ENCODE measurements around the gene USP24.

The USP24 gene

DNA sequence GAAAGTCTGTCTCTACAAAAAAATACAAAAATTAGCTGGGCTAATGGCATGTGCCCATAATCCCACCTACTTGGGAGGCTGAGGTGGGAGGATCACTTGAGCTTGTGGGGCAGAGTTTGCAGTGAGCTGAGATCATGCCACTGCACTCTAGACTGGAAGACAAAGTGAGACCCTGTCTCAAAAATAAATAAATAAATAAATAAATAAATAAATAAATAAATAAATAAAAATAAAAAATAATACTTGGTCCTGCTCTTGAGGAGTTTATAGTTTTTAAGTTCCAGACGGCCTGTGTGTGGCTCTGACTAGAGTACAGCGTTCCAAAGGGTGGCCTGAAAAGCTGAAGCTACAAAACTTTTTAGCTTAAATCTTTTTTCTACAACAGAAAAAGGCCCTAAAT is 140.7 kb downstream of the USP24 start:
- in situ Hi-C loops (cut with MboI; ENCODE audit: low sequenced_read_pairs): no loop called here

DNA sequence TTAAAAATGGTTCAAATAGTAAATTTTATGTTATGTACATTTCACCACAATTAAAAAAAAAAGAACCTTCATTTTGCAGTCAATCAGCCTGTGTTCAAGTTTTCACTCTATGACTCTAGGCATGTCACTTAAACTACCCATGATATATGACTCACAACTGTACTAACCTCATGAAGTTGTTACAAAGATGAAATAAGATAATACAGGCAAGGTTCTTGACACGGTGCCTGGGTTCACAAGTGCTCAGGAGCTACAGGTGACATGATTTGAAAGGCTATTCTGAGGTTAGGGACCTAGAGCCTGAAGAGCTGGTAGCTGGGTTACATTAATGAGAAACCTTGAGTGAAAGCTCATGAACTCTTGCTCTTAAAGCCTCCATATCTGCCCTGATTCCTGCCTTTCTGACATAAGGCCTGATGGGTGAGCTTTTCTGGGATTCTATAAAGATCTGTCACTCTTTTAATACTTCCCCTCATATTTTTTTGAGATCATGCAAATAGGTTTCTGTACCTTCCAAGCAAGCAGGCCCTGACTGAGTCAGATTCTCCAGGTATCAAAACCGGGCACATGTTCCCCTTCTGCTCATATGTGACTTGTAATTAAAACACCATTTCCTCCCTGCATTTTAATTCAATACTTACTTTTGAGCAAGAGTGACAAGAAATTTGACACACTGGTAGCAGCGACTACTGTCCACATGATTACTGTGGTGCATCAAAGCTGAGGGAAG is 141.8 kb downstream of the USP24 start:
- in situ Hi-C loops (cut with MboI; ENCODE audit: low sequenced_read_pairs): no loop called here

DNA sequence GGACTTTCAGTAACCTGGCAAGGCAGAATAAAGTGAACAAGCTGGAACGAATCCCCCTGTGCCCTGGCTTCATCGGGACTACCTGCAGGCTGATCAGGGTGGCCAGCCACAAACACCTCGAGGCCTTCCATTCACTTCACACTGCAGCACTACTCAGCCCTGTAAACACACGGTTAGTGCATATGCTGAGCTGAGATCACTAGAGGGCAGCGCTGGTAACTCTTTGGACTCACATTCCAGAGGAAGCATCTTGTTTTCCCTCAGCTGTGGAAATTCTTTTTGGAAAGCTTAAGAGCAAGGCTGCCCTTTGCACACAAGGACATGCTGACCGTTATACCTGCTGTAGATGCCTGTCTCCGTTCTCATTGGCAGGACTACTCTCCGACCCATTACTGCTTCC is 143.7 kb downstream of the USP24 start:
- in situ Hi-C loops (cut with MboI; ENCODE audit: low sequenced_read_pairs): no loop called here

DNA sequence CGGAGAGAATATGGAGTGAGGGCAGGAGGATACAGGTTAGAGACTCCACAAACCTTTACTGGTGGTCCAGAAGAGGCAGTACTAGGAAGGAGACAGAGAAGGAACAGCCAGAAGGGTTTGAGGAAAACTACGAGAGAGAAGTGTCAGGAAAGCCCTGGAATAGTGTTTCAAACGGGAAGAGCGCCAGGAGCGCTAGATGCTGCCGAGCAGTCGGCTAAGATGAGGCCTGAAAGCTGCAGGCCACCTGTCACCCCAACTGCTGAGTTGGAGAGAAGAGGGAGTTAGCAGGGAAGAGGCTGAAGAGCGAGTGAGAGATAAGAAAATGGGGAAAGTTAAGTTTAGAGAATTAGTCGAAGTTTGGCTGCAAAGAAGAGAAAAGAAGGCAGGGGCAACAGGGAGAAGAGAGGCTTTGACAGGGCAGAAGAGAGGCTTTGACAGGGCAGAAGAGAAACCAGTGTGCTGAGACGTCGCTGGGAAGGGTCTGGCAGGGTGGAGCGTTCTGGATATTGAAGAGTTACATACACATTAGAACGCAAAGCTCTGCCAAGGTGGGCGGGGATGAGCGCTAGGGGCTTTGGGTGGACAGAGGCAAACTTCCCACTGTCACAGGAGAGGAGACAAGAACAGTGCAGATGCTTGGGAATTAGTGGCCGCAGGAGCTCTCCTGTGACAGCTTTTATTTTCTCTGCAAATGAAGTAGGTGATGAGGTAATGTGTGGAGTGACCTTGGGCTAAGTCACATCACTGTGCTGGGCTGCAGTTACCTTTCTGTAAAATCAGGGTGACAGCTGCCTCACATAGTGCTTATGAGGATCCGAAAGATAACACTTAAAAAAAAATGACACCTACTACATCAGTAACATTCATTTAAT is 144.6 kb downstream of the USP24 start:
- in situ Hi-C loops (cut with MboI; ENCODE audit: low sequenced_read_pairs): no loop called here

DNA sequence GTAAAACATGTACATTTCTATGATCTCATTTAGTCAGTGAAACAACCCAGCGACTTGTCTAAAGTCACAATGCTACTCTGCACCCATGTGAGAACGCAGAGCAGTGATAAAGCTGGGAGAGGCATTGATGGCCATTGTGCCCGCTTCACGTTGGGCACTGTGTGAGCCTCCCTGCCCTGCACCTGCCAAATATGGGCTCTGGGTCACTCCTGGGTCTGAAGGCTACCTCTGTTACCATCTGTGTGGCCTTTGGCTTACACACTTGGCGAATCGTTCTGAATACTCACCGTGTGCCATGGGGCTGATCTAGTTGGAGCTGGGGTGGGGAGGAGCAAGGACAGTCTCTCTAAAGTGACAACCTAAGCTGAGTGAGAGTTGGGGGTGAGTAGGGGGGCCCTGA is 145.9 kb downstream of the USP24 start:
- in situ Hi-C loops (cut with MboI; ENCODE audit: low sequenced_read_pairs): no loop called here

DNA sequence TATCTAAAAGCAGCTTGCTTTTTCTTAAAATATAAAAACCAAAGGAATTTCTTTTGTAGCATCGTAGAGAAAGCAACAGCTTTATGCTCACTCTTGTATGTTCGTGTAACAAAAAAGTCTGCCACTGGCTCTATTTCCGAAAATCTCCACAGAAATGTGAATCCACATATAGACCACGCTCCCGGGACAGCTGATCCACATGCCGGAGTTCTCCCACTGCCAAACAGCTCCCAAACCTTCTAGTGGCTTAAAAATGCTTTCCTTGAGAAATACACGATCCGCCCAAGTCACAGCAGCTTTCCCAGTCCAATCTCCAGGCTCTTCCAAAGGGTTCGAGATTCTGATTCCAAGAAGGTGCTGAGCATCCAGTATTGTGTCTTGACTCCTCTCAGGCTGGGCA is 146.5 kb downstream of the USP24 start:
- in situ Hi-C loops (cut with MboI; ENCODE audit: low sequenced_read_pairs): no loop called here

DNA sequence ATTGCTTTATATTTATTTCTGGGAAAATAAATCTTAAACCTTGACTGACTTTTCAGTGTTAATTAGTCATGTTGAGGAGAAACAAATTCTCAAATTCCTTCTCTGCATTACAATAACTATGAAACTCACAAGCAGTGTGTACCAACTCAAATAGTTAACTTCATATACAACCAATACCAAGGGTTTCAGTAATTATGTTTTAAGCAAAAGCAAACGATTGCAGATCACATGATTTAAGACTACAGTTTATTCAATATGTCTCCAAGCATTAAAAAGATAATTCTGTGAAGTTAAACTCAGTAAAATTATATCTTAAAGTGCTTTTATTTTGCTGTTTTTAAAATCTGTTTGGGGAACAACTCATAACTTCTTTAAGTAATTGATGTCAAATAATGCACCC is 147.2 kb downstream of the USP24 start:
- in situ Hi-C loops (cut with MboI; ENCODE audit: low sequenced_read_pairs): no loop called here

DNA sequence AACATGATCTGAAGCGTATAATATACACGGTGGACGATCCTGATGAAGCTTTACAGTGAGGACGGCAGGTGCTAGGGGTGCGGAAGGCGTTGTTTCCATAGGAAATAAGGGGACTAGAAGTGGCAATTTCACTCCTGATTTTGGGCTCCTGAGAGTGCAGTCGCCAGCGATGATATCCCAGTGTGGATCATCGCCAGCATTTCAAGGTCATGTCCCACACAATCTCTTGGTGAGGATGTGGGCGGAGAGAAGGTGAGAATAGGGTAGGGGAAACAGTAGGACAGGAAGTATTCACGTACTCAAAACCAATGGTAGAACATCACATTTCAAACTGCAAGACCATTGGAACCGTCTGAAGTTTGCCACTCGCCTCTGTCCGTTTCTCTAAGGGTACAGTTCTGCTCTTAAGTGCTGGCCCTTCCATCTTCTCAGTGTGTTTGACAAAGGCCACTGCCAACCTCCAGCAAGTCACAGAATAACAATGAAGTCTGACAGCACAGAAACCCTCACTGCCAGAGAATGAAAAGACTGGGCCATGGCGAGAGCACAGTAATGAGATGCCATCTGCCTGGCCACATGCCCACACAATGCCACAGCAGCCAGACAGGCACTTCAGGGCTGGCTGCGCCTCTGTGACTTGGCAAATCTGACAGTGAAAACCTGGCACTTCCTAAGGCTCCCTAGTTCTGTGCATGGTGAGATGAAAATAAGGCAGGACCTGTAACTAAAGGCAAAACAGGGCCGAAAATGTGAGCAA is 148.0 kb downstream of the USP24 start:
- in situ Hi-C loops (cut with MboI; ENCODE audit: low sequenced_read_pairs): no loop called here

DNA sequence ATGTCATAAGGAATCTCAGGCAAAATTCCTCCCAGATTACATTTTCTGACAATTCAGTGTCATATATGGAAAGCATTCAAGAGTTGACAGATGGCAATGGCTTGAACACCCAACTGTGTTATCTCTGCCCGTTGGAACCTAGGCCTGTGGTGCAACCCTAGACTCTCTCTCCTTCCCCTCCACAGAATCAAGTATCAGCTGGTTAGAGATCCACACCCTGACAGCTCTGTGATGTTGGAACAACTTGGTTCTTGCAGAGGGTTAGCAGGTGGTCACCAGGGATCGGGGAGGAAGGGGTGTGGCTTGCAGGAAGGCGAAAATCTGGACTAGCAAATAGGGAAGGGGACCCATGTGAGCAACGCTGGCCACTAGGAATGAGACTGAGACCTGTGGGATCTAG is 149.5 kb downstream of the USP24 start:
- in situ Hi-C loops (cut with MboI; ENCODE audit: low sequenced_read_pairs): no loop called here

DNA sequence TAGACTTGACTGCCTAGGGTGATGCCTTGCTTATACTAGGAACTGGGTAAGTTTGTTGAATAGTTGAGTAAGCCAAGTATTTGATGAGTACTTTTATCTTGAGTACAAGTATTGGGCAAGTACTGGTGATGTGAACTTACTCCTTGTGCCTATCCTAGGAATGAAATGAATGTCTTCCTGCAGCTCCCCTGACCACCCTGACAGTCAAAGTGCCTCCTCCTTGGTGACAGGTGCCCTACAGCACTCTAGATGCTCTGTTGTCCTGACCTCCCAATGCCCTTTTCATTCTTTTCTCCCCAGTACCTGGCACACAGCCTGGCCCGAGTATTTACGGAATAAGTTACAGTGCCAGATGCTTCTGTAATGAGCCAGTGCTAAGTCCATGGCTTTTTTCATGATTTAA is 150.3 kb downstream of the USP24 start:
- in situ Hi-C loops (cut with MboI; ENCODE audit: low sequenced_read_pairs): no loop called here

DNA sequence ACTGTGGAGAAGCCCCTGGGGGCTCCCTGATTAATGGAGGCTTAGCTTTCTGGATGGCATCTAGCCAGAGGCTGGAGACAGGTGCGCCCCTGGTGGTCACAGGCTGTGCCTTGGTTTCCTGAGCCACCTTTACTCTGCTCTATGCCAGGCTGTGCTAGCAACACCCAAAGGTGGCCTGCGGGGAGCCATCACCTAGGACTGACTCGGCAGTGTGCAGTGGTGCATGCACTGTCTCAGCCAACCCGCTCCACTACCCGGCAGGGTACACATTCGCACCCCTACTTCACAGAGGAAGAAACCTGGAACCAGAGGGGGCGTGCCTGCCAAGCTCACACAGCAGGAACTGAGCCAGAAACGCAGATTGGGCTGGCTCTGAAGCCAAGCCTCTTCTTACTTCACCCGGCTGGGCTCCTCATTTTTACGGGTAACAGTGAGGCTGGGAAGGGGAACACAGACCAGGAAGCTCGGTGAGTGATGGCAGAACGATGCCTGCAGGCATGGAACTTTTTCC is 151.0 kb downstream of the USP24 start:
- in situ Hi-C loops (cut with MboI; ENCODE audit: low sequenced_read_pairs): no loop called here

DNA sequence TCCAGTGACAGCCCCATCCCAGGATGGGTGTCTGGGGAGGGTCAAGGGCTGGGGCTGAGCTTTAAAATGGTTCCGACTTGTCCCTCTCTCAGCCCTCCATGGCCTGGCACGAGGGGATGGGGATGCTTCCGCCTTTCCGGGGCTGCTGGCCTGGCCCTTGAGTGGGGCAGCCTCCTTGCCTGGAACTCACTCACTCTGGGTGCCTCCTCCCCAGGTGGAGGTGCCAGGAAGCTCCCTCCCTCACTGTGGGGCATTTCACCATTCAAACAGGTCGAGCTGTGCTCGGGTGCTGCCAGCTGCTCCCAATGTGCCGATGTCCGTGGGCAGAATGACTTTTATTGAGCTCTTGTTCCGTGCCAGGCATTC is 151.6 kb downstream of the USP24 start:
- in situ Hi-C loops (cut with MboI; ENCODE audit: low sequenced_read_pairs): no loop called here

DNA sequence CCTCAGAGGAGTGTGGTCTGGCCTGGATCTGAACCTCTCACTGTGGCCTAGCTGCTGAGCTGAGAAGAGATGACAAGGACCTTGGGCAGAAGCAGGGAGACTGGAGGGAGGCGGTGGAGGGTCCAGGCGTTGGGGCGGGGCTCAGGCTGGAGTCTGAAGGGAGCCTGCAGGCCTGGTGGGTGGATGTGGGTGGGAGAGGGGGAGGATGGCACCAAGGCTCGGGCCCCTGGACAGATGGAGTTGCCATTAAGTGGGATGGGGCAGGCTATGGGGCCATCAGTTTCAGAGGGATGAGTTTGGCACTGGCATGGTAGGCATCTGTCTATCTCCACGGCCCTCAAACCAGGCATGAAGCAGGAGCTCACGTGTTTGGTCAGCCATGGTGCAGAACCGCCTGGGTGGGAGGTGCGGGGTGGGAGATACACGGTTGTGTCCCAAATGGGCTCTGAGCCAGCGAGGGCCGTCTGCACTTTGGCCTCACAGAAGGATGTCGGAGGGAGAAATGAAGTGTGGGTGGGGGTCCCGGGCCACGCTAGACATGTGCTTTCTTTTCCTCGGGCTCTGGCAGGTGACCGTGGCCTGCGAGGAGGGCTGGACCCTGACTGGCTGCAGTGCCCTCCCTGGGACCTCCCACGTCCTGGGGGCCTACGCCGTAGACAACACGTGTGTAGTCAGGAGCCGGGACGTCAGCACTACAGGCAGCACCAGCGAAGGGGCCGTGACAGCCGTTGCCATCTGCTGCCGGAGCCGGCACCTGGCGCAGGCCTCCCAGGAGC is 152.2 kb downstream of the USP24 start:
- in situ Hi-C loops (cut with MboI; ENCODE audit: low sequenced_read_pairs): no loop called here

DNA sequence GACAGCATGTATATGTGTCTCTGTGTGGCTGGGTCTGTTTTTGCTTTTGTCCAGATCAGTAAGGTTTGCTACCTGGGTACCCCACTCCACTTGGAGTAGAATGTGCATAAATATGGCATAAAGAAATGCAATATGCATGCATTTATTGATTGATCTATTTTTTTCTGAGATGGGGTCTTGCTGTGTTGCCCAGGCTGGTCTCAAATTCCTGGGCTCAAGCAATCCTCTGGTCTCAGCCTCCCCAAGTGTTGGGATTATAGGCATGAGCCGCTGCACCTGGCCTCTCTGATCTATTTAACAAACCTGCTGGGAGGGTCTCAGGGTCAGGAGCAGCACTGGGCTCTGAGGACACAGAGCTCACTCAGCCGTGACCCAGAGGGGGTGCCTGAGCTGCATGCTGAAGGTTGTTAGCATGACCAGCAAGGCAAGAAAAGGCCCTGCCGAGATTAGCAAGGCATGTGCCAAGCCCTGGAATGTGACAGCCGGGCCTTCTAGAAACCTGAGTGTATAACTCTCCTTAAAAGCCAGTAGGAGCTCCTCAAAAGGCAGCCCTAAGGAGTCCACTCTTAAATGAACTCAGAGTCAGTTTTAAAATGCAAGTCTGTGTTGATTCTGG is 153.3 kb downstream of the USP24 start:
- in situ Hi-C loops (cut with MboI; ENCODE audit: low sequenced_read_pairs): no loop called here

DNA sequence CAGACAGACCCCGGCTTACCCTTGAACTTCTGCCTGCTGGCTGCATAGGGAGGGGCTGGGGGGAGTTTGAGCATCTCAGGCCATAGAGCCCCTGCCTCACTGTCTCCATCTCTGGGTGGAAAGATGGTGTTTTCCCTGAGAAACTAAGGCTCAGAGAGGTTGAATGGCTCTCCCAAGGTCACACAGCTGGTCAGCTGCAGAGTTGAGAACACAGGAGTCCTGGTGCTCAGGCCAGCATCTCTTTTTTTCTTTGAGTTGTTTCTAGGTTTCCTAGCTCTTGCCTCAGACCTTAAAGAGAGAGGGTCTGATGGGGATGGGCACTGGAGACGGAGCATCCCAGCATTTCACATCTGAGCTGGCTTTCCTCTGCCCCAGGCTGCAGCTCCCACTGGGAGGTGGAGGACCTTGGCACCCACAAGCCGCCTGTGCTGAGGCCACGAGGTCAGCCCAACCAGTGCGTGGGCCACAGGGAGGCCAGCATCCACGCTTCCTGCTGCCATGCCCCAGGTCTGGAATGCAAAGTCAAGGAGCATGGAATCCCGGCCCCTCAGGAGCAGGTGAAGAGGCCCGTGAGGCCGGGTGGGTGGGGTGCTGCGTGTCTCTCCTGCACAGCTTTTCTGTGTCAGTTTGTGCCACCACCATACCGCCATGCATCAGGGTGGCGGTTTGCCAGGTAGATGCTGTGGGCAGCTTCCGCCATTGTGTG is 154.0 kb downstream of the USP24 start:
- in situ Hi-C loops (cut with MboI; ENCODE audit: low sequenced_read_pairs): no loop called here

DNA sequence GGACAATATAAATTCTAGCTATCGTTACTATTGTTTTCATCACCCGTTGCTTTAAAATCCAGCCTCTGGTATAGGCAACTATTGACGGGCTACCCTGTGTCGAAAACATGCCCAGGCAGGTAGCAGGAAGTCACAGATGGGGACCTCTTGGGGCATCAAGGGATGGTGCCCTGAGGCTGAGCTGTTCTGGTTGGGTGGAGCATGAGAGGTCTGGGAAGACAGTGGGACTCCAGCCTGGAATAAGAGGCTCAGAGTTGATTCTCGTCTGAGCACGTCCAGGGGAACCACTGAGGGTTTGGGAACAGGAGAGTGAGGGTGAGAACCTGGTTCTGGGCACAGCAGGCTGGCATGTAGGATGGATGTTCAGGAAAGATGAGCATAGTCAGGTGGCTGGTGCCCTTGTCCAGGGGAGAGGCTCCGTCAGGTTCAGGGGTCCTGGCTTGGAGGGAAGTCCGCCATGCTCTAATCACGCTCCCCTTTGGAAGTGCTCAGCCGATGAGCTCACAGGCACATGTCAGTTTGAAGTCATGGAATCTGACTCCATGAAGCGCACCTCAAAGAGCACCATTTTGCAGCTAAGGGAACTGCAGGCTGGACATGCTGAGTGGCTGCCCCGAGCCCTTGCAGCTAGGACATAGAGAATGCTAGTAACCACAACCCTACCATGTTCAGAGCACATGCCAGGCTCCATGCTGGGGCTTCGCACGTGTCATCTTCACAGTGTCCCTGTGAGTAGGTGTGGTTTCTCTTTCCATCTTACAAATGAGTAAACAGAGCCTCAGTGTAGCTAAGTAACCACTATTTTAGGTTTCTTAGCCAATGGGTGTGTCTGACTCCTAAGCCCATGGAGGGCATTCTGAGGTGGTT is 154.8 kb downstream of the USP24 start:
- in situ Hi-C loops (cut with MboI; ENCODE audit: low sequenced_read_pairs): no loop called here

DNA sequence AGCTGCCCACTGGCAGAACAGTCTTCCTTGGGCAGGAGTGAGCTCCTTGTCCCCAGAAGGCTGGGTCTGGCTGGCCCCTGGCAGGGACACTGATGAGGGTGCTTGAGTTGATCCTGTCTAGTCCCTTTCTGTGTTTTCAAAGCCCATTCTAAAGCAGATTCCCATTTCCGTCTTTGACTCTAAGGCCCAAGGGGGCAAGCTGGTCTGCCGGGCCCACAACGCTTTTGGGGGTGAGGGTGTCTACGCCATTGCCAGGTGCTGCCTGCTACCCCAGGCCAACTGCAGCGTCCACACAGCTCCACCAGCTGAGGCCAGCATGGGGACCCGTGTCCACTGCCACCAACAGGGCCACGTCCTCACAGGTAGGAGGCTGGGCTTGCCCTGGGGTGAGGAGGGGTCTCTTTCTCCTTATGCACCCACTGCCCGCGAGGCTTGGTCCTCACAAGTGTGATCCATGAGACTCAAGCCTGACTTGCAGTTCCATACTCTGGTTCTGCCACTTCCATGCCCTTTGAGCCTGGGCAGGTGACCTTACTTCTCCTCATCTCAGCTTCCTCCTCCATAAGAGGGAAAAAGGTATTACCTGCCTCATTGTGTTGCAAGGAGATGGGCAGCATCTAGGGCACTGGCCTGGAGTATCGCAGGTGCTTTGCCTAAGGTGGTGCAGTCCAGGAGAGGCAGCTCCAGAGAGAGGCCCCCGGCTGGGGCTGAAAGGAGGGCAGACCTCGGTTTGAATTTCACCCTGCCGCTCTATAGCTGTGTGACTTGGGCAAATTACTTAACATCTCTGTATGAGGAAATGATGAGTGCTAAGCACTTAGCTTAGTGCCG is 155.6 kb downstream of the USP24 start:
- in situ Hi-C loops (cut with MboI; ENCODE audit: low sequenced_read_pairs): no loop called here

DNA sequence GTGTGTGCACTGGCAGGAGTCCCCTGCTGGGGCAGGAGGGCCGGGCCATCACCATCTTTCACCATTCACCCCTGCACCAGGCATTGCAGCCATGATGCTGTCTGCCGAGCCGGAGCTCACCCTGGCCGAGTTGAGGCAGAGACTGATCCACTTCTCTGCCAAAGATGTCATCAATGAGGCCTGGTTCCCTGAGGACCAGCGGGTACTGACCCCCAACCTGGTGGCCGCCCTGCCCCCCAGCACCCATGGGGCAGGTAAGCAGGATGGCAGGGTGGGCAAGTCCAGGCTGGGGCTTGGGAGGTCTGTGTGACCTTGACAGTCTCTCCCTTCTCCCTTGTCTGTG is 157.2 kb downstream of the USP24 start:
- in situ Hi-C loops (cut with MboI; ENCODE audit: low sequenced_read_pairs): no loop called here
